Measurements from ENCODE around the gene HAAO.

The HAAO gene

DNA sequence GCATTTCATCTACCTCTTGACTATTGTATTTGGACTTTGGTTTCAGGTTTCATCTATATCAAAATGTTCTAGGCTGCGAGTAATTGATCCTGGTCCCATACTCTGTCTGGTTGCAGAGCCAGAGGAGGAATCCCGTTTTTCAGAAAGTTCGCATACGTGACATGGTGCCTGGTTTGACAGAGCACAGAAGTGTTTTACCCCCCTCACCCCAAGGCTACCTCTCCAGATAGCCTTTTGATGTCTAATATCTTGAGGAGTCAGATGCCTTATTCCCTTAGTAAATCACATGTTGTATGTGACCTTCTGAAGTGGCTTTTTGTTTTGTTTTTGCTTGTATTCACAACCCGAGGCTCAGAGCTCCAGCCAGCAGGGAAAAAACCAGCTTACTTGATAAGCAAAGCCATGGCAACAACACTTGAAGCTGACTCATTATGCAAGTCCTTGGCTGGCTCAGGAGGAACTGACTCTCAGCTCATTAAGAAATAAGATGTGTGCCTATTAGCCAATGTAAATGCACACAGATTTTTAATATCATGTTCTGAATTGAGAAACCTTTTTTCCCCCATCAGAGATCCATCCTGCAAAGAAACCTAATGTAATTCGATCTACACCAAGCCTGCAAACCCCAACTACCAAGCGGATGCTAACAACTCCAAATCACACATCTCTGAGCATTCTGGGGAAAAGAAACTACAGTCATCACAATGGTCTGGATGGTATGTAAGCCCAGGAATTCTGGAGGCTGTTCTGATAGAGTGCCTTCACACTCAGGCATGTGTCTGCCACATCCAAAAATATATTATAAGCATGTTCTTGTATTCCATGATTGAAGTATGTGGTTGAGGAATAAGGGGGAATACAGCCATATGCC, 69.8 kb downstream of the HAAO start:
- Histone ChIP-seq H3K36me3 (replicated peaks) (no peaks in the 10 kb centered on the region), H3K4me3 (no peak overlapping the region), H3K27me3 (ENCODE audit: low read depth) (no peaks in the 10 kb centered on the region), H3K9me3 (no peaks in the 10 kb centered on the region), H3K4me1 (no peaks in the 10 kb centered on the region)
- no peak for DNase-seq (ENCODE audit: low spot score in 2 of 2)
- in situ Hi-C loops (cut with MboI; ENCODE audit: low sequenced_read_pairs), result no loop called here

DNA sequence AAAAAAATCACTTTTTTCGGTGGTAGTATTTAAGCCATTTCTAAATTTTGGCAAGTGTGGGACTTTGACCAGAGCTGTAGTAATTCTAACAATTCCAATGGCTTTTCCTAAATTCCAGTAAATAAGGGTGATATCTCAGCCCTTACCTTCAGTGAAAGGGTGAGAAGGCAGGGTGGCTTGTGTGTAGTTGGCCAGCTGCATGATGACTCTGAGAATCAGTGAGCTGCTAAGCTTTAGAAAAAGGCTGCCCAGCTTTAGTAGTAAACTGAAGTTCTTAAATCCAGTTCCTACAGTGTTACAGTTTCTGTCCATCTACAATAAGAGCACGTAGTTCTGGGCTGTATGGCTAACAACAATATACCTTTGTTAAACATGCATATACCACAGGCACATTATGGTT, 70.5 kb downstream of the HAAO start:
- in situ Hi-C loops (cut with MboI; ENCODE audit: low sequenced_read_pairs), result no loop called here
- no peak for DNase-seq (ENCODE audit: low spot score in 2 of 2)
- Histone ChIP-seq H3K27me3 (ENCODE audit: low read depth) (no peaks in the 10 kb centered on the region), H3K4me3 (no peak overlapping the region), H3K9me3 (no peaks in the 10 kb centered on the region), H3K36me3 (replicated peaks) (no peaks in the 10 kb centered on the region), H3K4me1 (no peaks in the 10 kb centered on the region)
